HT1080 (cell line): ENCODE data around the gene DNAJC6. TPM values are rescaled to one million over a fixed set of nuclear protein-coding genes. Genes with fewer than 3 reads are reported as not detected.

ENCODE experiments used
- DNase-seq: peaks from one replicate; pipeline ENCODE4 v3.0.0-alpha.2; 2015; ENCODE audit warnings: low read depth
- total RNA-seq: library from RNA; depleted of rRNA; stranded (reverse); fragments of >200 nt; shearing (Covaris generic); gene quantifications from 2 replicates; pipeline ENCODE4 v1.2.3, GENCODE V29; 2014

The DNAJC6 gene
- total RNA-seq, 1 experiment from 2014 or later = 3.3 TPM

- no peak for DNase-seq
Measured at GRCh38 chr1:65399003-65399402, 89.7 kb downstream of the DNAJC6 start.

GRCh38 chr1:65401612-65402011 is 92.3 kb downstream of the DNAJC6 start:
- DNase-seq = no peak

- no peak for DNase-seq
Measured at GRCh38 chr1:65404941-65405340, 95.6 kb downstream of the DNAJC6 start.

GRCh38 chr1:65407877-65408276 is 98.5 kb downstream of the DNAJC6 start:
- DNase-seq = no peak

GRCh38 chr1:65409314-65409713 is 100.0 kb downstream of the DNAJC6 start:
- DNase-seq = no peak

DNA sequence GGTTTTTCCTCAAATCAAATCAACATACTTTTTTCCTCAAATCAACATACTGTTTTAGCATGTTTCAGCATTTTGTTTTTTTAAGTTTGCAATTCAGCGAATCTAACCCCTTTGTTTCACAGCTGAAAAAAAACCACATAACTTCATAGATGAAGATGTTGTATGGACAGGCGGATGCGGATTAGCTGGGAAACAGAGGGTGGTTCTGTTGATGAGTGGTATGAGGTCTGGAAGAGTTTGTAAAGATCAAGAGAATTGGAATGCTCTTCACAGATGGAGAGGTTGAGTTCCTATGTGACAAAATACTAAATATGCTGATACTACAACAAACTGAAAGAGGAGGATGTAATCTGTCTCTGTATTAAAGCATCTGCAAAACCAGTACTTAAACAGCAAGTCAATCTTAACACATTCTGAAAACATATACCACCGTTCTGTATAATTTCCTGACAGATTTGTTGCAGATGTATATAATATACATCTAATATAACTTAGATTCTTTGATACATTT is 100.5 kb downstream of the DNAJC6 start:
- DNase-seq = no peak

DNA sequence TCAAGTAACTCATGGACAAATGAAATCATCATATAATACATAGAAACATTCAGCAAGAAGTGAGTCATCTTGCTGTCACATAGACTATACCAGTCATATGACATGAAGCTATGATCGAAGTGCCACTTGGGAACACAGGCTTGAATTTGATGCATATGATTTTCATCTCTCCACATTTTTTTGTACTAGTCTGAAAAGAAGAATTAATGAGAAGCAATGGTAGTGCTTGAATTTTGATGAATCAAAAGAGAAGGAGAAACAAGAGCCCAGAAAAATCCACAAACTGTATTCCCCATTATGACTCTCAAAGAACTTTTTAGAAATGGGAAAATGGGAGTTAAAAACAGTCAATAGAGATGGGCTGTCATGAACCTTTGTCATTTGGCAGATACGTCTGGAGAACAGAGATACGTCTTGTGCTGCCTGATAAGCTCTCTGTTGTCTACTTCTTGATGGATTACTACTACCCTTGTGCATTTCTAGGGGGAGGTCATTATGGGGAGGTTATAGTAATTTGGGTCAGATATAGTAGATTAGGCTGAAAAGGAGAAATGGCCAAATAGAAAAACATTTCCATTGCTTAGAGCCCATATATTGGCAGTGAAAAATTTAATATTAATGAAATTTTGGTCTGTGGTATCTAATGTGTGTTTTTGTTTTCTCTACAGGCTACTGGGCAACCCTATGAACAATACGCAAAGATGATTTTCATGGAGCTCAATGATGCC is 103.1 kb downstream of the DNAJC6 start:
- no peak for DNase-seq

DNA sequence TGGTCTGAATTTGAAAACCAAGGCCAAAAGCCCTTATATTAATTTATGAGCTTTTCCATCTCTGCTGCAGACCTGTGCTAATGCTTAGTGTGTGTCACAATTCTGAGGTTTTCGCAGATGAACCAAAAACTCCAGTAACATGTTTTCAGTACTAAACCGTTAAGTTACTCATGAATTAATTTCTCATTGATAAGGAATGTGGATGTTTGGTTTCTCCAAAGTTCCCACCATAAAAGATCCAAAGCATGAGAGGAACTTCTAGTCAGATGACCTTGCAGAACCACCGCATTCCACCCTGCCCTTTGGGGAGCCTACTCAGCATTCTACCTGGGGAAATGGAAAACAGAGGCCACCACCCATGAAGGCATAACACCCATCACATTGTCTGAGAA is 103.6 kb downstream of the DNAJC6 start:
- no peak for DNase-seq

DNA sequence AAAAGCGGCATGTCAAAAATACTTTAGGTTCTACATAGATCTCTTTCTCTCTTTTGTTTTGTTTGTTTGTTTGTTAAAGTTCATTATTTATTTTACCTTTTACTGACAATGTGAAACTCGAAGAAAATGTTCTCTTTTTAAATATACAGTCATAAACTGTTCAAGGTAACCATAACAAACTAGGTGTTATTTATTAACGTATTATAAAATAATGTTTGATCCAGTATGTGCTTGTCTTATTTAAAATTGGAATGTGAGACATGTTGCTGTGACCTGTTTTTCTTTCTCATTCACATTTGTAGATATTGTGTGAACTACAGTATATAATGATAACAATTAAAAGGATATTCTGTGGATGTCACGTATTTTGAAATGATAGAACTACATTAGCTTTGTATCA is 105.2 kb downstream of the DNAJC6 start:
- no peak for DNase-seq

DNA sequence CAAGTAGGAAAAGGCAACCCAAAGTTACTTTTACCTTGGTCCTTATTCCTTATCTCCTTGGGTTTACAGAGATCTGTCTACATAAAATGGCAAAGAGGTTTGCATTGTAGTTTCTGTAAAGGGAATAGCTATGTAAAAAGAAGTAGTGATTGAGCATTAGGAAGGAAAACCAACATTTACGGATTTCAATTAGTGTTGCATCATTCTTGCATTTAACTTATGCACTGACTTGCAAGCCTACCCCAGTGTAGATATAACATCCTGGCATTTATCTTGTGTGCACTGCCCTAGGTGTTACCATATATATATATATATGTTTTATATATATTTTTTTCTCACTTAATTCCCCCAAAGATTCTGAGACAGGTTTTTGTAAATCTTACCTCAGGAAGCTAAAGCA is 107.4 kb downstream of the DNAJC6 start:
- no peak for DNase-seq

- no peak for DNase-seq
Measured at GRCh38 chr1:65417729-65418128, 108.4 kb downstream of the DNAJC6 start.

DNA sequence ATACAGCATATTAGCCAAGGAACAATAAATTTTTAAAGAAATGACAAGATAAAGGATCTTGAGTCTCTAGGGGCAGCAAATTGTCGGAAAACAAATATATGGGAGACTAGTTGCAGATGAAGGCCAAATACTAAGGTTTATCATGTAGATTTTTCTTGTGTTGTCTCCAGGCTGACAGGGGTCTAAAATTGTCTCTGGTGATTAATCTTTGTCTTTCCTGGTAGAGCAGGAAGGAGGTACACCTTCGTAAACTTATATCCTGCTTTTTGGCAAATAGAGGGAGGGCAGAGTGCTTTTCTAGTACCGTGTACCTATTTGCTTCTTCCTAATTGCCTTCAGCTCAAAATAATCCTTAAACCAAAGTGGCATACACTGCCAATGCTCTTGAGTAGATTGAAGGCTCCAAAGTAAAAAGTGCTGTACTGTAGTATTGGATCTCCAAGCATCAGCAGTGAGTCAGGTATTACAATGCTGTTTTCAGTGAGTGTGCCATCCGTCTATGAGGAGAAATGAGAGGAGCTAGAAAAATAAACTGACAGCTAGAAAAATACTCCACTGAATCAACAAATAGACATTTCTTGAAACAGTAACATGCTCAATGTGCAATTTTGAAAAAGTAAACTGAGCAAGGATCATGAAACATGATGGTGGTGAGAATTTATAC is 109.3 kb downstream of the DNAJC6 start:
- no peak for DNase-seq

DNA sequence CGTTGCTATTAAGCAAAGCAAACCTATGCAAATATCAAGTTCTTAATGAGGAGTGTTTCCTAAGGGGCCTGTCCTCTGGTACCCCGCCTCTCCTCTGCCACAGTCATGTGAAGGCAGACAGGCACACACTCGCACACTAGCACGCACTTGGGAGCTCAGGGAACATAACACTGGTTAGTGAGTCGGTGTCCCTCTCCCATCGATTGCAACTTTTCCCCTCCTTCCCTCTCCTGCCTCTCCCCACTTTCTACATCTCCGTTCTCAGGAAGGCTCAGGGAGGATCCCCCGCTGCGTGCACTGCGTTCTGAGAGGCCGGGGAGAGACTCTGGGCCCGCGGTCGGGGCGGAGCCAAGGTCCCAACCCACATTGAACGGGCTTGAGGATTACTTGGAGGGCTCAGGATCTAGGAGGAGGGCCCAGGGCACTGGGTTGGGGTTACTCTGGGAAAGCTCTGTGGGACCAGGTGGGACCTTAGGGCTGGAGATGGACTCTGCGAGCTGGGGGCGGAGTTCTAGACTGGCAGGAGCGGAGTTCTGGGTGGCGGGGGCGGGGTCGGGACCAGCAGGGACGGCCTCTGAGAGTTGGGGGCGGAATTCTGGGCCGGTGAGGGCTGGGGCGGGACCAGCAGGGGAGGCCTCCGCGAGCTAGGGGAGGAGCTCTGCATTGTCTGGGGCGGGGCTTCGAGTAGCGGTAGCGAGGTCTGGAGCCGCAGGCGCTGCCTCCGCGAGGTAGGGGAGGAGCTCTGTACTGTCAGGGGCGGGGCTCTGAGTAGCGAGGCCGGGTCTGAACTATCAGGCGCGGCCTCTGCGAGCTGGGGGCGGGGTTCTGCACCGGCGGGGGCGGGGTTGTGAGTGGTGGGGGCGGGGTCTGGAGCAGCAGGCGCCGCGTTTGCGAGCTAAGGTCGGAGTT is 110.6 kb downstream of the DNAJC6 start:
- DNase-seq = peak; percentile 93

GRCh38 chr1:65420590-65421350 is 111.4 kb downstream of the DNAJC6 start, which contains the start of the genes LEPR and LEPROT:
TSS of gene LEPR (plus strand) at chr1:65420668. CDS start at chr1:65565566, 144,898 bp downstream.
TSS of gene LEPROT (plus strand) at chr1:65420668. CDS start at chr1:65420725, 57 bp downstream.
- no peak for DNase-seq

DNA sequence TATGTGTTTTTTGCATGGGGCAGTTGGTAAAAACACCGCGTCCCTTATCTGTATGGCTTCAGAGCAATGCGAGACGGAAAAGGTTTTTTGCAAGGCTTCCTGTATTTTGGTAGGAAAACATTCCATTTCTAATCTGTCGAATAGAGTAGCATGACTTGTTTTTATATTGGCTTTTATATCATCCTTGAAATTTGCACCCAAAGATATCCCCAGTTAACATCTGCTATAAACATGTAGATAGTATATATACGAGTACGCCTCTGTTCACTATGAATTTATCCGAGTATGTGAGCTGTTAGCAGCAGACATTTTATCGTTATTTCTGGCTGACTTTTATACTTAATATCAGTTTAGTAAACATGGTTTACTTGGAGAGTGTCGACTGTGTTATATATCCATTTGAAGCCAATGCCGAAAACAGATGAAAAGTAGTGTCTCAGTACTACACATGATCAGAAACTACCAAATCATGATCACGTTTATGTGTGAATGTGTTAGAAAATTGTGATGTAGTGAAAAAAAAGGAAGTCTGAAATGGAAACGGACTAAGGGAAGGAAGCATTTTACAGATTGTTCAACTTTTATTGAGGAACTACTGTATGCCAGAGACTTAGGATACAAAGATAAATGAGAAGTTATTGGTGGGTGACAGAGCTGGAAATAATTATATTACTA is 112.1 kb downstream of the DNAJC6 start:
- DNase-seq = no peak

- peak; percentile 95 for DNase-seq
Measured at GRCh38 chr1:65422241-65423203, 113.2 kb downstream of the DNAJC6 start.

DNA sequence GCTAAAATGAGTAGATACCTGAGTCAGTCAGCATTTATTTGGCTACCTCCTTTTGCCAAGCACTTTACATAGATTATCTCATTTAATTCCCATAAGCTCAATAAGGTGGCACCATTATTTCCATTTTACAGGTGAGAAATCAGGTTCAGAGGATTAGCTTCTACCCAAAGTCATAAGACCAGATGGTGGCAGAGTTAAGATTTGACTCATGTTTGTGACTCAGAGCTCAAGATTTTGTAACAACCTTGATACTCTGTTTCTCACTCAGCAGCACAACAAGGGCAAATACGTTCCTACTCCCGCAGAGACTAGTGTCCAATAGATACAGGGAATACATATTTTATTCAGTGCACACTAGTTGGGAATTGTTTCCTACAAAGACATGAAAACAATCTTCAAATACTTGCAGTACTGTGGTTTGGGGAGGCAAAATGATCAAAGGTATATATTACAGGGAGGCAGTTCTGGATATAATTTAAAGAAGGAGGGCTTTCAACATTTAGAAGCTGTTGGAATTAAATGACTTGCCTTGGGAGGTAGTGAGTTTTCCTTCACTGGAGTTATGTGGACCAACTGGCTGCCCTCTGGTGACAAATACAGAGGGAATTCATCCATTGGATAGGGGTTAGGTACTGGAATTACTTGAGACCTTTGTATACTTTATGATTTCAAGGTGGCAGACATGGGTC is 114.7 kb downstream of the DNAJC6 start:
- DNase-seq = peak; percentile 93

GRCh38 chr1:65424573-65424889 is 115.2 kb downstream of the DNAJC6 start:
- DNase-seq = no peak

DNA sequence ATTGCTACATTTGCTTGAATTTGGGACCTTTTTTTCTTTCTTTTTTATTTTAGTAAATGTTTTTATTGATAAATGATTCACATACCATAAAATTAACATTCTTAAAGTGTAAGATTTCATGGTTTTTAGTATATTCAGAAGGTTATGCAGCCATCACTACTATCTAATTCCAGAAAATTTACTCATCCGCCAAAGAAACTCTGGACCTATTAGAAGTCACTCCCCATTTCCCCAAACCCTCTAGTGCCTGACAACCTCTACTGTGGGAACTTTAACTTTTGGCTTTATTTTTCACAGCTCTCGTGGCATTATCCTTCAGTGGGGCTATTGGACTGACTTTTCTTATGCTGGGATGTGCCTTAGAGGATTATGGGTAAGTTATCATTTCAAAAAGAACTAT is 115.7 kb downstream of the DNAJC6 start:
- no peak for DNase-seq
